ENCODE results near the gene LPGAT1.

DNA sequence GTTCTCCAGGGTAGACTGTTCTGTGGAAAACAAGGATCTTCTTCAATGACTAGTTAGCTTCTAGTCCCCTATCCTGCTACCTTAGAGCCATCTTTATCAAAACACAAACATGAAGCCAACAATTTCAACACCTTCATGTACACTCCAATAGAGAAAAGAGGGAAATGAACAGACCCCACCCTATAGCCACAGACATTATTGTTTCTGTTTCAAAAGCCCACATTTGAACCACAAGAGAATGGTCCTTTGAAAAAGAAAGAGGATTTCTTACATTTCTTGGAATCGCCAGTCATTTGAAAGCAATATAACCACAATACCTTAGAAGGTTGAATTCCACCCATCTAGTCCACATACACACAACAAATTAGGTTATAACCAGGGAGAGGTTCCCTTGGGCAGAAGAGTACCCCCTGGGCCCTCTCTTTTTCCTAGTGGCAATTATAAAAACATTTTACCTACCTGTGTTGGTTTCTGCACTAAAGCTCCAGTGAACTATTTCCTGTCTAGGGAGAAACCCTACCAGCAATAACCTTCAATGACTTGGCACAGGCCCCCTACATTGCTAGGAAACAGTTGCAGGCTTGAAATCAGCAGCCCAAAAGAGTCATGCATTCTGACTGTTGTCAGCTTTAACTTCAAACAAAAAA, 2.7 kb upstream of the LPGAT1 start:
- TF ChIP-seq, protein P1, sequence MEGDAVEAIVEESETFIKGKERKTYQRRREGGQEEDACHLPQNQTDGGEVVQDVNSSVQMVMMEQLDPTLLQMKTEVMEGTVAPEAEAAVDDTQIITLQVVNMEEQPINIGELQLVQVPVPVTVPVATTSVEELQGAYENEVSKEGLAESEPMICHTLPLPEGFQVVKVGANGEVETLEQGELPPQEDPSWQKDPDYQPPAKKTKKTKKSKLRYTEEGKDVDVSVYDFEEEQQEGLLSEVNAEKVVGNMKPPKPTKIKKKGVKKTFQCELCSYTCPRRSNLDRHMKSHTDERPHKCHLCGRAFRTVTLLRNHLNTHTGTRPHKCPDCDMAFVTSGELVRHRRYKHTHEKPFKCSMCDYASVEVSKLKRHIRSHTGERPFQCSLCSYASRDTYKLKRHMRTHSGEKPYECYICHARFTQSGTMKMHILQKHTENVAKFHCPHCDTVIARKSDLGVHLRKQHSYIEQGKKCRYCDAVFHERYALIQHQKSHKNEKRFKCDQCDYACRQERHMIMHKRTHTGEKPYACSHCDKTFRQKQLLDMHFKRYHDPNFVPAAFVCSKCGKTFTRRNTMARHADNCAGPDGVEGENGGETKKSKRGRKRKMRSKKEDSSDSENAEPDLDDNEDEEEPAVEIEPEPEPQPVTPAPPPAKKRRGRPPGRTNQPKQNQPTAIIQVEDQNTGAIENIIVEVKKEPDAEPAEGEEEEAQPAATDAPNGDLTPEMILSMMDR (conservative IDR thresholded peaks at IDR 0.05) = no peak
- TF ChIP-seq ZFX (IDR thresholded peaks at IDR 0.05) = no peak
